T-helper 2 cell (primary cell): ENCODE data around the gene RAB3GAP1.

Experiments
- DNase-seq, 5 experiments: peaks; one replicate each; pipeline versions ENCODE4 v3.0.0 to v3.0.0-alpha.2; 2012 to 2022

Gene RAB3GAP1

DNA sequence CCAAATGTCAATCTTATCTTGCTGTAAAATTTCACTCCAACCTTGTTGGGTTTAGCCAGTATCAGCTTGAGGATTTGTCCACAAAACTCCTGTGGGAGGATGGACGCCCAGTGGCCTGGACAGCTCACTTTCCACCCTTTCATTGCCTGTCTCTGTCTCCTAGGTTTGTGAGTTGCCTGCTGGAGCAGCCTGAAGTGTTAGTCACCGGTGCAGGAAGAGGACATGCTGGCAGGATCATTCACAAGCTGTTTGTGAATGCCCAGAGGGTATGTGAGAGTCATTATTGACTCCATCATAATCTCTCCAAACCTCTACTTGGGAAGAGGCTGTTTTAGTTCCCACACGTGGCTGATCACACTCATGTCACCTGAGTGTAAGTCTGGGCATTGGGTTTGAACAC is 112.3 kb downstream of the RAB3GAP1 start:
- no peak for DNase-seq

DNA sequence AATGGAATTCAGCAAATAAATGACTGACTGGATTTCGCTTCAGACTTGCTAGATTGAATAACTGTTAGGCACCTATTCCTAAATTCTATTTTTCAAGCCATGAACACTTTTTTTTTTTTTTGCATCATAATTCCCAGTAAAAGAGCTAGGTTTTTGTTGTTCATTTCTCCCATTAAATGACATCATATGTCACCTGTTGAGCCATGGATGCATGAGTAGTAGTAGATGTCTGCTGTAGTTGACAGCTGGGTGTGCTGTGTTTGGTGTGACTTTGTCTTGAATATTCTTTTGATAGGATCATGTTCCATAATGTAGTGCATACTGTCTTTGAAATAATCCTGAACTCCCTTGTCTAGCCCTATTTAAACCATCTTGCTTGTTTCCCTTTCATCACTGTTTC is 115.2 kb downstream of the RAB3GAP1 start:
- no peak for DNase-seq

DNA sequence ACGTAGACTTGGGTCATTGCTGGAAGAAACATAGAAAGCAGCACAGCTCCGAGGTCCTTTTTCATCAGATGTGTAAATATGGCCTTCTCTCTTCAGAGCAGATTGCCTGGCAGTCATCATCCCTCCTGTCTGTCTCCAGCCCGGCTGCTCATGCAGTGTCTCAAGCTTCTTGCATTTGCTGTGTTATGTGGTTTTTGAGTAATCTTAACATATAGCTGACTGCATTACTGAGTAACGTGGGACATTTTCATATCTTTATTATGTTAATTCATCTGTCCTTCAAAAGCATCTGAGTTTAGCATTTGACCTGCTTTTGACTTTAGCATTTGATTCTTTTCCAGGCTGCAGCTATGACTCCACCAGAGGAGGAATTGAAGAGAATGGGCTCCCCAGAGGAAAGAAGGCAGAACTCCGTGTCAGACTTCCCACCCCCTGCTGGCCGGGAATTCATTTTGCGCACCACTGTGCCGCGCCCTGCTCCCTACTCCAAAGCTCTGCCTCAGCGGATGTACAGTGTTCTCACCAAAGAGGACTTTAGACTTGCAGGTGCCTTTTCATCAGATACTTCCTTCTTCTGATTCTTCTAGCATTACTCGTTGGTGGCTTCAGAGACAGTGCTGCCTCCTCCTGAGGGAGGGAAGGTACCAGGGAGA is 116.2 kb downstream of the RAB3GAP1 start:
- no peak for DNase-seq

DNA sequence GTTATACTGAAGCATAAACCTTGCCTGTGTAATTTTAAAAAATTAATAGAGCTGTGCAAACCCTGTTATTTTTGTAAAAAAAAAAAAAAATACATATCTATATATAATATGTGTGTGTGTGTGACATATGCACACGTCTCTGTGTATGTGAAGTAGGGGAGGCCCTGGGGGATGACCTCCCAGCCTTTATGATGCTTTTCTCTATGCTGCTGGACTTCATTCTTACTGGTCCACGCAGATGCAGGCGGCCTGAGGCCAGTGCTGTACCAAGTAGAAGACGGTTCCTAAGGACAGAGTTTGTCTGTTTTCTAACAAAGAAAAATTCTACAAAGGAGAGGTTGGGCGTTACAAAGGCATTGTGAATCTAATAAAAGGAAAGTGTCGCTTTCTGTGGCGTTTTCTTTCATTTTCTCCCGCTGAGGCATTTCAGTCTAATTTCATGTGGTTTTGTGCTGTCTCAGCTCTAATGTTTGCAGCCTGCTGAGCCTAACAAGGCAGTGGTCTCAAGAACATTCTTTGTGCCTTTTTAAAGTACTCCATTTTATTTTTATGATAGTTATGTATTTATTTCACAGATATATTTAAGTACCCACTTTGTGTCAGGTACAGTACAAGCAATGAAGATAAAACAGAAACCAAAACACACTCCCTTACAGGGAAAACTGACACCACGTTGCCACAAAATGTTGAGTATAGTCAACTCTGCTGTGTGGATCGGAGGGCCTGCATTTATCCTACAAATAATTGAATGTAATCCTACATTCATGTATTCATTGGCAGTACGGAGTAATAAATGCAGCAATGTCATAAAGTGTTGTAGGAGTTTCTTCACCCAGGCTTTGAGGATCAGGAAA is 118.0 kb downstream of the RAB3GAP1 start:
- peak in 1 of 5 experiments; percentile 77 for DNase-seq

DNA sequence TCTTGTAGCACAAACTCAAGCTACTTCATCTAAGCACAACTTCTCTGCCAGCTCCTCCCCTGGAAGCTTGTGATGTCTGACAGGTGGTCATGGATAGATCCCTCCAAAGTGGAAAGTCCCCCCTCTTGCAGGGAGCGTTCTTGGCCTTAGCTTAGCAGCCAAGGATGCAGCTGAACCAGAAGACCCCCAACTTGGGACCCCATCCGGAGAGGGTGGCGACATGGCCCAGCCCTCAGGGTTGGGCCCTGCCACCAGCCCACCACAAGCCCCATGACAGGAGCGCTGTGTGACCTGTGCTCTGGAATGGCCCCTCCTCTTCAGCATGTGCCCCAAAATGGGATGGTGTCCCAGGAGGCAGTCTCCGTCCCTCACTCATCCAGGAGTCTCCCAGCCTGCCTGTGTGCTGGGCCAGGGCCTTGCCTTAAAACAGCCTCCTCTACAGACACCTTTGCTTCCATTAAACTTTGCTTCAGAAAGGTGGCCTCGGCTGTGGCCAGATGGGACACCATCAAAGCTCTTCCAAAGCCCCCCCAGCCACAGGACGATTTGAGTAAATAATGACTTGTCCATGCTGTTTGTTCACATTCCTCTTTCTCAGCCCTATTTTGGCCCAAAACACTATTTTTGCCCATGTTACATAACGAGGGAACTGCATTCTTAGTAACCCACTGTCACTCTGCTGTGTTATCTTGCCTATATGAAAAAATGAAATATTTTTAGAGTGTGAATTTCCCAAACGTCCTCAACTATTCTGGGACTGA is 122.1 kb downstream of the RAB3GAP1 start:
- DNase-seq = no peak

DNA sequence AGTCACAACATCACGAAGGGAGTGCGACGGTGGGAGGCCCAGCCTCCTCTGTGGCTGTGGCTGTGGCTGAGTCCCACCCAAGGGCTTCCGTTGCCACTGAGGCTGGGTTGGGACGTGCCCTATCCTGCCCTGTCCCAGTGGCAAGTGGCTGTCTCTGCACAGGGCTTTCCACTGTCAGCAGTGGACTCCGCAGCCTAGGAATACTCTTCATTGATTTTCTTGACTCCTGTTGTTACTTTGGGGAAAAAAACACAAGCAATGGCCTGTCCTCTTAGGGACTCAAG is 122.7 kb downstream of the RAB3GAP1 start:
- no peak for DNase-seq

DNA sequence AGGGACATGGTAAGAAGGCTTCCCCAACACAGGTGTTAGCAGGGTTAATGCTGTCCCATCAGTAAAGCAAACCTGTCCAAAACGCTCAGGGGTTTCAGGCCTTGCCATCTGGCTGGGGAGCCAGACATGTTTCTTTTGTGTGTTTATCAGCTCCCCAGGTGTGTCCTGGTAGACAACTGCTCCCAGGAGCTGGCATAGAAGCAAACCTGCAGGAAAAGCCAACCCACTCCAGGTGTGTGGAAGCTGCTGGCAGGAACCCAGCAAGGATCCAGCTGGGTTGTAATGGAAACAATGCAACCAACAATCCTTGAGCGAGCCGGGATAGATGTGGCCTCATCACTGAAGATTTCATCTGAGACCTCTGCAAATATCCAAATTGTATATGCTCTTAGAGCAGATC is 123.1 kb downstream of the RAB3GAP1 start:
- no peak for DNase-seq

DNA sequence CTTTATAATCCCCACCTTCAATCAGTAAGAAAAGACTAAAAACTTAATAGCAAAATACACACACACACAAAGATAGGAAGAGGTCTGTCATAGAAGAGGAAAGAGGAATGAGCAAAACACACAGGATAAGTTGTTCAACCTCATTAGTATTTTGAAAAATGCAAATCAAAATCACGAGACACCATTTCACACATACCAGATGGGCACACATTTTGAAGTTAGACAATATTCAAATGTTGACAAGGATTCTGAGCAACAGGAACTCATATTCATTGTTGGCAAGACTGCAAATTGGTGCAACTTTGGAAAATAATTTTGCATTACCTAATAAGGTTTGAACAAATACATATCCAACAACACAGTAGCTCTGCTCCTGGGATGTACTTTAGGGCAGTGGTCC is 127.6 kb downstream of the RAB3GAP1 start:
- DNase-seq = no peak

DNA sequence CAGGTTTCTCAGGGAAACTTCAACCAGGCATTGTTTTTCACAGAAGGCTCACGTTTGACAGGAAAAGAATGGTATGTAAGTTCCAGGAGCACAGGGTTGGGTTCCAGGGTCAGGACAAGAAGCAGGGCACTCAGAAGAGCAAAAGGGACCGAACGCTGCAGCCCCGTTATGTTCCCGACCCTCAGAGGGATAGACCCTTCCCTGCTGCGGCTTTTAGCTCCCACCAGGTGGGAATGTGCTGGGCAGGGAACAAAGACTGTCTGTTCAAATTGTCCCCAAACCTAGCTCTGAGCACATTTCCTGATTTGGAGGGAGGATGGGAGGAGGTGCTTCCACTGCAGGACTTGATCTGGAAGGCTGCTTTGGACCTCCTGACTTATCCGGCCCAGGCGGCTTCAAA is 130.1 kb downstream of the RAB3GAP1 start:
- DNase-seq = no peak

DNA sequence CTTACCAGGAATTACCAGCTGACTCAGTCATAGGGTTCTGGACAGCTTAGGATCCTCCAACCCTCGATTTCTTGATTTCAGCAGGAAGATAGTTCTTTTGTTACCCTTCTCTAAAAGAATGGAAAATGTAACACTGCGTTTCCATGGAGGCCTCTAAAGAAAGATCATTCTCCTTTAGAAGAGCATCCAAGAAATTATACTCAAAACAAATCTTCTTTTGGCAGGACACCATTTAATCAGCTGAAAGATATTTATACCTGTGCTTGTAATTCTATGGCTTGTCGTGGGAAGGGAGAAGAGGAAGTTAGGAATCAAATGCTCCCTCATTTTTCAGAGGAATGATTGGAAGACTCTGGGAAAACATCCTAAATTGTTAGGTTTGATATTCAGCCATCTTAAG is 130.5 kb downstream of the RAB3GAP1 start:
- no peak for DNase-seq

DNA sequence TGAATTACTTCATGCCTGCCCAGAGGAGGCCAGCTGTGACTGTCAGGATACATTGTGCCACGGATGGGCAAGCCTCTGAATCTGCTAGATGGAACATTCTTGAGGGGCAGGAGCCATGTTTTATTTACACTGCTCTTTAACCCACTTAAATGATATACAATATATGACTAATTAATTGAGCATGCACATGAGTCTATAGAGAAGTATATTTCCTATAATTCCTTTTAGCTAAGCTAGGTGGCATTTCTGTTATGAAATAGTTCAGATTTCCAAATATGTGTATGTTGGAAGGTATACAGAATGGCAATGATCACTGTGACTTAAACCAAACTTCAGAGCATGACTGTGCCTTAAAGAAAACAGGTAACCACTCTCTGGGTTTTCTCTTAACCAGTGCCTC is 131.7 kb downstream of the RAB3GAP1 start:
- no peak for DNase-seq

DNA sequence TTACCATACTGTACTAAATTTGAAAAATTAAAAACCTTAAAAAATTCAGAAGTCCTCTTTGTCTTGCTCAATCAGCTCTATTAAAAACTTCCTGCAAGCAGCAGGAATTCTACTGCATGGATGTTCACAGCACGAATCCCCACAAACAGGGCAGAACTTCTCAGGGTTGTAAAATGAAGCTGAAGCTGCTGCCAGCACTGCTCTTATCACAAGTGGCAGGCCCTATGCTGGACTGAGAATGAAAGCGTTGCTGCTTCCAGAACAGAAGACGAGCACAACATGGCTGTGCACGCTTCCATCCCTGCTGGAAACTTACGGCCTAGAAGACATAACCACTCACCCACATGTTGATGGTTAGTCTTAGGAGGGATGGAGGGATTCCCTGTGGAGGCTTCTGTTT is 134.0 kb downstream of the RAB3GAP1 start:
- DNase-seq = no peak

DNA sequence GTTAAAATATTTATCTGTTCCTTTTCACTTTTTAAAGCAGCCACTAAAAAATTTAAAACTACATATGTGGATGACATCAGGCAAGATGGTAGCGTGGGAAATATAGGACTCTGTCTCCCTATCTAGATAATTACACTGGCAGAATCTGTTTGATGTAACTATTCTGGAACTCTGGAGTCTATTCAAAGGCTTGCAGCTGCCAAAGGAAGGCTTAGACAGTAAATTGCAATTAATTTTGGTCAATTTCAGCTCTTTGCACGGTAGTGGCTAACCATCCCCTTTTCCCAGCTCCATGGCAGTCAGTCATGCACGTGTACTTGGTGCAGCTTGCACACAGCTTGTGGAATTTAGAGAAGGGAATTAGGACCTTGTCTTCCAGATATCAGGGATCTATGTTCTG is 135.2 kb downstream of the RAB3GAP1 start:
- no peak for DNase-seq

DNA sequence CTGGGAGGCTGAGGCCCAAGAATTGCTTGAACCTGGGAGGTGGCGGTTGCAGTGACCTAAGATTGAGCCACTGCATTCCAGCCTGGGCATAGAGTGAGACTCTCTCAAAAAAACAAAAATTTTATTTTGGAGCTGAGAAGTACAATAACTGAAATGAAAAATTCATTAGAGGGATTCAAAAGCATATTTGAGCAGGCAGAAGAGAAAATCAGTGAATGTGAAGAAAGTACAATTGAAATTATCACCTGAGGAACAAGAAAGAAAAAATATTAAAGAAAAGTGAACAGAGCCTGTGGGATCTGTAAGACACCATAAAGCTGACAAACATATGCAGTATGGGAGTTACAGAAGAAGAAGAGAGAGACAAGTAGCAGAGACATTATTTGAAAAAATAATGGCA is 137.1 kb downstream of the RAB3GAP1 start:
- DNase-seq = no peak

DNA sequence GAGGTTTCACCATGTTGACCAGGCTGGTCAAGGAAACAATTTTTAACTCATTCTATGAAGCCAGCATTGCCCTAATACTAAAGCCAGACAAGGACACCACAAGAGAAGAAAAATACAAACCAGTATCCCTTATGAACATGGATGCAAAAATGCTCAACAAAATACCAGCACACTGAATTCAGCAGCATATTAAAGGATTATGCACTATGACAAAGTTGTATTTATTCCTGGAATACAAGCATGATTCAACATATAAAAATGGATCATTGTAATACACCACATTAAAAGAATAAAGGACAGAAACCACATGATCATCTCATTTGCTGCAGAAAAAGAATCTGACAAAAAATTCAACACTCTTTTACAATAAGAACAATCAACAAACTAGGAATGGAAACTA is 138.7 kb downstream of the RAB3GAP1 start:
- DNase-seq = no peak

DNA sequence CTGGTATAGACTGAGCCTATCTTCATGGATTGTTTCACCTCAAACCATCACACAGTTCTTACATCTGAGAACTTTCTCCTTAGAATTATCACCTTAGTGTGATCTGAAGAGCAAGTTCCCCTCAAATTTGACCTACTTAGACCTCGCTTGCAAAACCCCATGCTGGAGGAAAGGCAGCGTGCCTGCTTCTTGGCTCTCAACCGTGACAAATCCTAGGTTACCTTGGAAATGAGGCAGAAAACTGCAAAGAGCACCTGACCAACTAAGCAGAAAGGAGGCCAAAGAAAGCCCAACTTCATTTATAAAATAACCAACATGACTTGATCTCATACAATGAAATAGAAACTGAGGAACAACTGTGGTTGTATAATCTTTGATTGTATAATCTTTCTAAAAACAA is 146.4 kb downstream of the RAB3GAP1 start:
- DNase-seq = no peak

DNA sequence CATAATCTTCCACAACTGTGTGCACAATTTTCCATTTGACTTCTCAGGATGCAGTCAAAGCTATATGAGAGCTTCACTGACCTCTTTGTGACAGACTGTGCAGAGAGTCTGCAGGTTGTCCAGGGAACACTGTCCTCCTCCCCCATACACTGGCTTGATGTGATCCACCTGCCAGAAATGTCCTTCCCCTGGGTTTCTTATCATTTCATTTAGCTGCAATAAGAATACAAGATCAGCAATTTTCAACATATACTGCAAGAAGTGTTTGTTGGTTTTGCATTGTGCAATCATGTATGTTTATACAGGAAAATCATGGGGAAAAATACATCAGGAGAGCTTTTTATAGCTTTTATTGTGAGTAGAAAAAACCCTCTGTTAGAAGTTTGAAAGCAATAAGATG is 150.7 kb downstream of the RAB3GAP1 start:
- no peak for DNase-seq

DNA sequence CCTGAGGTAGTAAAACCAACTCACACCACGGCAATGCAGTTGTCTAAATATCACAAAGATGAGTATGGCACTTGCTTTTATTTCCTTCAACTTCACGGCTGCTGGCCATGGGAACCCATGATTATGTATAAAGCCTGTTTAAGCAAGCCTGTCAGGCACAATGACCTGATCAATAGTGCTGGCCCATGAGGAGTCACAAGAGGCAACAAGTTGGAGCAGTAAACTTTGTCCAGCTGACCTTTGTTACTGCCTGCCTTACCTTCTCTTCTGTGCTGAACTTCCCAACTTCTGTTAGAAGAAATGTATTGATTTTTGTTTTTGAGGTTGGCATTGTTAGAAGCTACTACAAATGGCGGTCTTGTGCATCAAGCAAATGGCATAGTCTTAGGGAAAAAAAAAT is 151.9 kb downstream of the RAB3GAP1 start:
- DNase-seq = no peak

DNA sequence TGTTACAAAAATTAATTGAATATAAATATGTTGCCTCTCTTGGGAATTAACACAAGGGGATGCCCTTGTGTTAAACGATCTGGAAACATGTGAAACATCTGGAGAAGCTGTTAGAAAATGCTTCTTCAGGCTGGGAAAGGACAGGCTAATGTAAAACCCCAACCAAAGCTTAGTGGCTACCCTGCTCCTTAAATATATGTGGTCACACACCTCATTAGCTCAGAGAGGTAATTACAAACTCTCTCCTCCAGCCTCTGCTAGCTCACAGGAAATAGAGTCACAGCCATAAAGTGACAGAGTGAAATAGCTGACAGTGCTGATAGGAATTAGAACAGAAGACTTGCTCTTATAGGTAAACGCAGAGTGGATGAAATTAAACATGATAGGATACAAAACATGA is 155.9 kb downstream of the RAB3GAP1 start:
- no peak for DNase-seq

DNA sequence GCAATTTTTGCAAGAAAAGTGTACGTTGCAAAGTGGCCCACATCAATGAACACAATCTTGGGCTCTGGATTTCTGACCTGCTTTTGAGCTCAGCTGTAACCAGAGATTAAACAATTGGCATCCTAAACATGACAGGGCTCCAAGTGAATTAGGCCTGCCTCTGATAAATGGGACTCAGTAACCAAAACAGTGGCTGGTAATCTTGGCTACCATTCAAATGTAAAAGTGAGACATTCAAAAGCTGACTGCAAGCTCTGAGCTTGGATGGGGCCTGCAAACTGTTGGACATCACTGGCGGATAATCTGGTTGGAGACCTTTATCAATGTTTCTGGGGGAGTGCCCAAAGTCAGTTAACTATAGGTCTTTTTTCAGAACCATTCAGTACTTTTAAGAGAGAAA is 160.7 kb downstream of the RAB3GAP1 start:
- no peak for DNase-seq

DNA sequence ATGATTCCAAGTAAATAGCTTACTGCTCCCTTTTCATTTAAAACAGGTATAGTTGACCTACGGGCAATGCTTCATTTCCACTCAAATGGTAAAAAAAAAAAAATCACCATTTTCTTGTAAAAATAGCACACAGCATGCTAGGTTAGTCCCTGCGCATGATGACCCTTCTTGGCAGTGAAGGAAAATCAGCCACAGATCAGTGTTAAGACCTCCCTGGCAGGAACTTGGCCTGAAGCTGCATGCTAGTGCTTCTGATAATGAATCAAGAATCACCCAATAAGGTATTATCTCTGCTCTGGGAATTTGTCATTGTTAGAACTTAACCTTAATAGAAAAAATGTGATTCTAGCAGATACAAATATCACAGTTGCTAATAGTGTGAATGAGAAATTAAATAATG is 166.3 kb downstream of the RAB3GAP1 start:
- DNase-seq = no peak

DNA sequence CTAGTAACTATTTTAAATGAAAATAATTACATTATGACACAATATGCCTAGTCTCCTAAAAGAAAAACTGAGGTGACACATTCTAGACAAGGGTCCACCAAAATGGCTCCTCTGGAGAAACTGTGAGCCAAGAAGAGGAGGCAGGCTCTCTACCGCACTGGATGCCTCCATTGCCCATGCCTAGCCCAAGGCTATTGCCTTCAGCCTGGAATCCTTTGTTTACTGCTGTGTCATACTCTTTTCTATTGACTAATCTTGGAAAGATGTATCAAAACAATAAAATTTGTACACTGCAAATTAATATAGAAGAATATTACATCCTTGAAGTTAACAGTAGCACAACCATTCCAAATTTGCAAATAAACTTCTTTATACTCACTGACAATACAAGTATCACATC is 167.1 kb downstream of the RAB3GAP1 start:
- no peak for DNase-seq
